Non-pigmented ciliary epithelial cell (primary cell): Measurements from ENCODE around the gene GALNT17.
"Not testable (repeated sequence)": the region's sequence is repeated elsewhere in the genome, so short reads cannot be mapped to it uniquely, and the experiment has no call there.

ENCODE experiments used
- DNase-seq: peaks from one replicate; pipeline ENCODE4 v3.0.0-alpha.2; 2010; ENCODE audit warnings: low read depth

GALNT17 gene

DNA sequence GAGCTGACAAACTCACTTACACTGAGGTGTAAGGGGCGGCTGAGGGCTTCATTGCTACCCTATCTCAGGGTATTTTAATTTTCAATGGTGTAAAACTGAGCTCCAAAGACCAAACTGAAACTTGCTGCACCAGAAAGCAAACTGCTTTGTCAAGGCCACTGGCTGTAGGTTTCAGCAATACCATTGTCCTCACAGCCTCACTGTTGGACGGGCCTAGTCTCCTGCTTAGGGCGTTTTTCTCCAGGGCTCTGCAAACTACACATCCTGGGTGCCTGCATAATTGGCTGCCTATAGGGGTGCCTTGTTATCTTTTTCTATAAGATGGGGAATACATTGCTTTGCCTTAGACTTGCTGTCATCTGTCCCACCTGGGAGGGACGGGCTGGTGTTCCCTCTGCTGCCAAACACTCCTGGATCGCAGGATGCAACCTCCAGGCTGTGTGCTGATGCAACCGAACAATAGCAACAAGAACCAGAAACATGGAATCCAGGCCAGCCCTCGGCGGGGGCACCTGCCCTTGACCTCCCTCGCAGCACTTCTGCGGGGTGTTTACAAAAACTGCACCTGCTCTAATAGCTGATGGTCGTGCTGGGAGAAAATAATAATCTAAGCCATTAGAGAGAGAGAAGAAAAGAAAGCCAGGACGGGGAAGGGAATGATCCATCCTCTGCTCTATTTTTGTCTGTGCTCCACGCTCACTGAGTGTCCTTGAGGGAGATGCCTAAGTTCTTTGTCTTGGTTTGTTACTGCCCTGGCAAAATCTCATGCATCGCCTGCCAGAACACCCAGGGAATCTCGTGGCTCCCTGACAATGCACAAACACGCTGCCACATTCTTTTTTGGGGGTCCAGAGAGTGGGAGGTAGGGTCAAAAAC lies 104.5 kb downstream of the GALNT17 start:
- DNase-seq: no peak

DNA sequence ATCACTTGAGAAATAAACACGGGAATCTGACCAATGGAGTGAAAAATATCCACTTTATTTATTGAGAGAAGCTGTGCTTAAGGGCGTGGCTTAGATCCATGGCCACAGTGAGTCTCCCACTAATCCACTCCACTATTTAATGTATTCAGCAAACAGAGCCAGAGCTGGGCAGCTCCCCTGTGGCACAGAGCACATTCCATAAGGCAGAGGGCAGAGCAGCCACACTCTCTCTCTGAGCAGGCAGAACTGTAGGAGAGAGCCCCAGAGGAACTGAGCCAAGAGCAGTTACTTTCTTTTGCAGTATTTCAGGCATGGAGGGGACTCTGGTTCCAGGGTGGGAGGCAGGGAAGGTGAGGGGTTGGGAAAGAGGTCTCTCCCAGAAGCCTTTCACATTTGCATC lies 106.0 kb downstream of the GALNT17 start:
- no peak for DNase-seq

DNA sequence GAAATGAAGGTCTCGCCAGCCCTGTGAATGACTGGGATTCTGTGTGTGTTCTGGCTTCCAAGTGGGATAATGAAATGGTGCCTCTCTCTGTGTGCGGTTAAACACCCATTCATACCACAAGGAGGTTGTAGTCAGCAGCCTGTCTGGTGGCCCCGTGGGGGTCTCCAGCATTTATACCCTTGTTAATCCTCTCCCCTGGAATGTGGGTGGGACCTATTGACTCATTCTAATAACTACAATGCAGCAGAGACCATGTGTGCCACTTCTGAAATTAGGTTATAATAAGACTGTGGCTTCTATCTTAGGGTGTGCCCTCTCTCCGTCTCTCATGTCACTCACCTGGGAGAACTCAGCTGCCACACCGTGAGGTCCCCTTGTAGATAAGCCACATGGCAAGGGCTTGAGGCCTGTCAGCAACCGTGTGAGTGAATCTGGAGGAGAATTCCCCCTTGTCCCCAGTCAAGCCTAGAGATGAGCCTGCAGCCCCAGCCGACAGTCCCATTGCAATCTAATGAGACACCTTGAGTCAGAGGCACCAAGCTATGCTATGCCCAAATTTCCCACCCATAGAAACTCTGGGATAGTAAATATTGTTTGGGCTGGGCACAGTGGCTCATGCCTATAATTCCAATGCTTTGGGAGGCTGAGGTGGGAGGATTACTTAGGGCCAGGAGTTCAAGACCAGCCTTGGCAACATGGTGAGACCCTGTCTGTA lies 106.8 kb downstream of the GALNT17 start:
- DNase-seq: no peak

DNA sequence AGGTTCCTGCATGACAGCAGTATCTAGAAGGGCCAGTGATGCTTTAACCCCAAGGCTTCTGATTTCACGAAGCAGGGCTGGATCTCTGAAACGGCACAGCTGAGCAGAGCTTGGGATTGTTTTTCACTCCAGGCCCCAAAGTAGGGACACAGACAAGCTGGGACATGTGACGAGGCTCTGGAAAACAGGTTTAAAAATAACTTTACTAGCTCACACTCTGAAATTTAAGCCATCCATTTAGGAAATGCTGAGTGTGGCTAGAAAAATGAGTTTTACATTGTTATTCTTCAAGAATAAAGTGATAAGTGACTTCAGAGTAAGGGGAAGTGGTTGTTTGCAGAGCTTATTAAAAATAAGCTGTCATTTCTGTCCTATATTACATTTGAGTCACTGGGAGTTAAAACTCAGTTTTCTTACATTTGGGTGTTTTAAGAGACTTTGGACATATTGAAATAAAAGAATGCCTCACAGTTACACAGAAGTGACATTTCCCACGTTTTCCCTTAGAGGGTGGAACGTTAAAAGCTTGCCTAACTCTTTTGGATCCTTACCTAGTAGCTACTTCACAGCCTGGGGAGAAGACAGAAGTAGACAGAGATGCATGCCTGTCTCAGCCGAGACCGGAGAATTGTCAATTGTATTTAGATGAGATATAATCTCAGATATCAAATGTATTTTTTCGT lies 107.8 kb downstream of the GALNT17 start:
- no peak for DNase-seq

DNA sequence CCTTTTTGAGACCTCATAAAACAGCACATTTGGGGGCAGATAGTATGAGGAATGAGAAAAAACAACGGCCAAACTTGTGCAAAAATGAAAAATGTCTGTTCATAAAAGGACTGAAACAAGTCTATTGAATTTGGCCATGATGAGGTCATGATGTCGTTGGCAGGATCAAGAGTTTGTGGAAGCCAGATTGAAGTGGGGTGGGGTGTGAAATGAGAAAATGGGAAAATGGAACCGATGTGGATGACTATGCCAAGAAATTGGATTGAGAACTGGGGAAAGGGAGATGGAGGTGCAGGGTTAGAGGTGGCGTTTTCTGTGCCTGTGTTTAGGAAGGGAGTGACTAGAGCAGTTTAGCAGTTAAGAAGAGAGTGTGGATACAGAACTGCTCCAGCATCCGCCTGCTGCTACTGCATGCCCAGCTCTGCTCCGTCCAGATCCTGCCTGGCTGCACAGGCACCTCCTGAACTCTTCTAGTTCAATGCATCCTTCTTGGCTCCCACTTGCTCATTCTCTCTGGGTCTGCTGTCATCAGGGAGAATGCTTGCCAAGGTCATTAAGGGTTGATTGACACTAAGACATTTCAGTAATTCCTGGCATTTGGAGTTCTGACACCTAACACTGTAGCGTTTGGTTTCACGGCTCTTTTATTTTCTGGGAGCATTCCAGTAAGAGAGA lies 111.9 kb downstream of the GALNT17 start:
- no peak for DNase-seq

DNA sequence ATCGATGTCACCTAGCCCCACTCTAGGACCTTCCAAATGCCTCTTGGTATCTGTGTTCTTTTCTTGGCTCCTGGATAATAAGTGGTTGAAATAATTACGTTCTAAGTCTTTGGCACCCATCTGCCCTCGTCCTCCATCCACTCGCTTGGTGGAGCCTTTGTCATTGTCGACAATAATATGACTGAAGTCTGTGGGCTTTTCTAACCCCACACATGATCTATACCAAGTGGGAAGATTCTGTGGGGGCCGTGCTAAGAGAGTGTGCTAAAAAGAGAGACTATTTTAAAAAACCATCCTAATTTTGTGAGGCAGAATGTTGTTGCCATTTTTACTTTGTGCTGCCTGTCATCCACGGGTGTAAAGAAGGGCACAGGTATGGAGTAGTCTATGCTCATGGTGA lies 113.1 kb downstream of the GALNT17 start:
- no peak for DNase-seq

DNA sequence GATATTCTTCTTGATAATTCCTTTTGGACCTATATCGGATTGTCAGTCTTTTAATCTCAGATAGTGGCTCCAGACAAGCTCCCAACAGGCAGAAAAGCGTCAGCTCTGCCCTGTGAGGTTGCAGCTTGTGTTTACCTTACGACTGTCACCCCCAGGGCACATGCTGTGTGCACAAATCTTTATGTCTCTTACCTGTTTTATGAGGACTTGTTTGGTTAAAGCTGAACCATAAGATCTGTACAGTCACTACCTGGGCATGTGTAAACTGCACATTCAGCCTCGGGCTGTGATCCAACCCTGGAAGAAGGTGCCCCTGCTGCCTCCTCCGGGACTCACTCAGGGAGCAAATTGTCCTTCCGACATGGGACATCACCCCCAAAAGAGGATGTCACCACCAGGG lies 119.8 kb downstream of the GALNT17 start:
- no peak for DNase-seq

DNA sequence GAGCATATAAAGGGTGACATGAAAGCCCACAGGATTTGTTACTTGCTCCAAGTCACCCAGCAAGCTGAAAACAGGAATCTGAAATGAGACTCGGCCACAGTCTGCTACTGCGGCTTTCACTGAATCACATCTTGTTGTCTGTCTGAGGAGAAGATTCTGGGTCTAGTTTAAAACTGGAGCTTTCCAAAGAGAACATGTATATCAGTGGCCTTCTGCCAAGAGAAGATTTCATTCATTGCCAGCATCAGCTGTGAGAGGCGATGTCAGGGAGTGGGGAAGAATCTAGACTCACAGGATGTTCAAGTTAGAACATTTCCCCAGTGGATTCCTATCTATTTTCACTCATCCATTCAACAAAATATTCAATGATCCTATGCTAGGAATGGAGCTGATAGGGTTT lies 122.8 kb downstream of the GALNT17 start:
- DNase-seq: no peak

DNA sequence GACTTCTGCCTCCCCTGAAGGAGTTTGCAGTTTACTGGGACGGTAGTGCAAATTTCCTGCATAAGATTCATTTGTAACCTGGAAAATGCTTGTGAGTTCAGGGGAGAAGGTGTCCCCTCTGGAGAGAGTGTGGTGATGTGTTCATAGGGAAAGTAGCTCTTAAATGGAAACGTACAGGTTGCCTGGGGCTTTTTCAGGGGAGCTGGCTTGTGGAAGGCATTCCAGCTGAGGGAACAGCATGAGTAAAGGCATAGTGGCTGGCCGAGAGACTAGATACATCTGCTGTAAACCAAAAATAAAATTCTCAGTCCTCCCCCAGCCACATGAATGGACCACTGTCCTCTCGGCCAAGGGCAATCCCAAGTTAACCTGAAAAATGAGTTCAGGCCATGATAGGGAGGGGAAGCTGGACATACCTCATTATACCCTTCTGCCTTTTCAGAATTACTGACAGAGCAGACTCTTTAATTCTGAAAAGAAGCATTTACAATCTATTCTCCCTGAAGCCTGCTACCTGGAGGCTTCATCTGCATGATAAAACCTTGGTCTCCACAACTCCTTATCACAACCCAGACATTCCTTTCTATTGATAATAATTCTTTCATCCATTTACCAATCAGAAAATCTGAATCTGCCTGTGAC lies 123.7 kb downstream of the GALNT17 start:
- DNase-seq: no peak

DNA sequence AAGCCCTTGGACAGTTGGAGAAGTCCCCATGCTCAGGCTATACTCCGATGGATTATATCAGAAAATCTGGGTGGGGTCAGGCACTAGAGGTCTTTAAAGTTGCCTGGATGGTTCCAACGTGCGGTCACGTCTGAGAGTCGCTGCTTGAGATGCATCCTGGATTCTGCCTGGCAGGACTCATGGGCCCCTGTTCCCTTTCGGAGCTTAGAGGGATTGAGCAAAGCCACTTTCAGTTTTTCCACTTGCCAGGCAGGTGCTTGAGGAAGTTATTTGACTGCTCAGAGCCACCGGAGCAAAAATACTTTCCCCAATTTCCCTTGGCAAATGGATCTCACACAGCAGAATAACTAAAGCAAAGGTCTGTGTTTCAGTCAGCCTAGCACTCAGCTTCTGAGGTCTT lies 129.1 kb downstream of the GALNT17 start:
- no peak for DNase-seq

DNA sequence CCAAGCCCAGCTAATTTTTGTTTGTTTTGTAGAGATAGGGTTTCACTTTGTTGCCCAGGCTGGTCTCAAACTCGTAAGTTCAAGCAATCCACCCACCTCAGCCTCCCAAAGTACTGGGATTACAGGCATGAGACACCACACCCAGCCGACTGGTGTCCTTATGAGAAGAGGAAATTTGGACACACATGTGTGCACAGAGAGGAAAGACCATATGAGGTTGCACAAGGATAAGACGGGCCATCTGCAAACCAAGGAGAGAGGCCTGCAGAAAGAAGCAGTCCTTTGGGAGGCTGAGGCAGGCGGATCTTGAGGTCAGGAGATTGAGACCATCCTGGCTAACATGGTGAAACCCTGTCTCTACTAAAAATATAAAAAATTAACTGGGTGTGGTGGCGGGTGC lies 130.9 kb downstream of the GALNT17 start:
- DNase-seq: not testable (repeated sequence)

DNA sequence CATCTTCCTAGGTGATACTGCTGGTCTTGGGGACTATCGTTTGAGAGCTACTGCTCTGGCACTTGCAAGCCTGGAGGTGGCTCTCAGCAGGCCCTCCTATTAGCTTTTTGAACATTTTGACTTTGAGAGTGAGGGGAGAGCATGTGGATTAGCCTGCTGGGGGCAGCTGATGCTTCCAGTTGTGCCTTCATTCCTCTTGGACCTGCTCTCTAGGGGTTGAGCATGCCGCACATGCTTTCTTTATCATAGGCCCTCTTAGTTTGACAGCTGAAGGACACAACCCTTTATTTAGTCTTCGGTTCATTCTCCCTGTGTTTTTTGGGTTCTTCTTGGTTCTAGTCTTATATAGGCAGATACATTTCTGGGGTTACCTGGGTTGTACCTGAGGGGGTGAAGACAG lies 132.1 kb downstream of the GALNT17 start:
- DNase-seq: no peak

DNA sequence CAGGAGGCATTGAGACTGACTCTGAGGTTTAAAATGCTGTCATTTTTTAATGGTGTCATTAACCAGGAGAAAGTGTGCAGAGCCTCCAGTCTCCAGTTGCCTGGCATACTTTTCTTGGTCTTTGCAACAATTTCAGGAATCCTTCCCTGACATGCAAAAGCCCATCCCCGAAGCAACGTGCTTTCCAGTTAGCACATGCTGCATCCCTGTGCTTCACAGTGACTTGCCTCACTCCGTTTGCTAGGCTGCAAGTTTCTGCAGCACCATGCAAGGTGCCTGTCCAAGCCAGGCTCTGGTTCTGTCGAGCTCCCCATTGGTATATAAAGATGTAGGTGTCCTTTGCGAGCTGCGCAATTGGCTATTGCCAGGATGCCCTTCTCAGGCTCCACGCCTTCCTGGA lies 135.0 kb downstream of the GALNT17 start:
- no peak for DNase-seq

DNA sequence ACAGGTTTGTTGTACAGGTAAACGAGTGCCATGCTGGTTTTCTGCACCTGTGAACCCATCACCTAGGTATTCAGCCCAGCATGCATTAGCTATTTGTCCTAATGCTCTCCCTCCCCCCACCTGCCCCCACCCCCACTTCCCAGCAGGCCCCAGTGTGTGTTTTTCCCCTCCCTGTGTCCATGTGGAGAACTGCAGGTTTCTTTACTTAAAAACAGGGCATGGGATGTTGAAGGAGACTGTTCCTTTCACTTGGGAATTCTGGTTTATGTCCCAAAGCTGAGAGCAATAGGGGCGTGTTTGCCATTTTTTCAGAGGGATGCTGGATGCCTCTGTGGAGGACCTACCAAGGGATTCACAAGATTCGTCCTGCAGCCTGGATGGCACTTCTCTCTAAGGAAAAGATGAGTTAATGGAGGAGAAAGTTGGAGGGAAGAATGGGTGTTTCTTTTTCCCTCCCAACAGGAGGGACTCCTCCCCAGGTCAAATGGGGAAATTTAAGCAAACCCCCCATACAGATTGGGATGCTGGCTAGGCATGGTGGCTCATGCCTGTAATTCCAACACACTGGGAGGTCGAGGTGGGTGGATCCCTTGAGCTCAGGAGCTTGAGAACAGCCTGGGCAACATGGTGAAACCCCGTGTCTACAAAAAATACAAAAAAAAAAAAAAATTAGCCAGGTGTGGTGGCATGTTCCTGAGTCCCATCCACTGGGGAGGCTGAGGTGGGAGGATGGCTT lies 136.0 kb downstream of the GALNT17 start:
- no peak for DNase-seq

DNA sequence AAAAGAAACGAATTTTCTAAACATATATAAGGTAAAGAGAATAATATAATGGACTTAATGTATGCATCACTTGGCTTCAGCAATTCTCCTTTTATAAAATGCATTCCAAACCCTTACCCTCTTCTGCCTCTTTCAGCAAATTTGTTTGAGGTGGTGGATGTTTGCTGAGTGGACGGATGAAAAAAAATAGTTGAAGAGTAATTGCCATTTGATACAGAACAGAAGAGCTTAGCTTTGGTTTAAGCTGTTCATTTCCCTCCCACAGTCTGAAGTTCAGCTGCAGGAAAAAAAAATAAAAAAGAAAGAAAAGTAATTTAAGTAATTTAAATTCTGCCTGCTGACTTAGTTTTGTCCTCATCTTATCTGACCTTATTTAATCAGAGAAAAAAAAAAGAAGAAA lies 138.6 kb downstream of the GALNT17 start:
- DNase-seq: no peak

DNA sequence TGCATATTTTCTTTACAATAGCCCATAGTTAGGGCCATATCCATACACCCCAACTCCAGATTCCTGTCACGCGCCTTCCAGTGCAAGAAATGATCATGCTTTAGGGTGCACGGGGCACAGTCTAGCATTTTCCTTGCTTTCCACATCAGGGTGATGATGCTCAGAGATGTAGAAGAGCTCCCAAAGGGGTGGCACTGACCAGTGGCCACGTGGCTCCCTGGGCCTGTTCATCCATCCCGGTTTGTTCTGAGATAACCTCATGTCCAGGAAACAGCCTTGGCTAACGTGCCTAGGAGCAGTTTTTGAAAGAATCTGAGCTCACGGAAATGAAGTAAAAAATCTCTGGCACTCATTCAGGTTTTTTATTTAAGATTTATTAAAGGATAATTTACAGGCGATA lies 139.3 kb downstream of the GALNT17 start:
- no peak for DNase-seq

DNA sequence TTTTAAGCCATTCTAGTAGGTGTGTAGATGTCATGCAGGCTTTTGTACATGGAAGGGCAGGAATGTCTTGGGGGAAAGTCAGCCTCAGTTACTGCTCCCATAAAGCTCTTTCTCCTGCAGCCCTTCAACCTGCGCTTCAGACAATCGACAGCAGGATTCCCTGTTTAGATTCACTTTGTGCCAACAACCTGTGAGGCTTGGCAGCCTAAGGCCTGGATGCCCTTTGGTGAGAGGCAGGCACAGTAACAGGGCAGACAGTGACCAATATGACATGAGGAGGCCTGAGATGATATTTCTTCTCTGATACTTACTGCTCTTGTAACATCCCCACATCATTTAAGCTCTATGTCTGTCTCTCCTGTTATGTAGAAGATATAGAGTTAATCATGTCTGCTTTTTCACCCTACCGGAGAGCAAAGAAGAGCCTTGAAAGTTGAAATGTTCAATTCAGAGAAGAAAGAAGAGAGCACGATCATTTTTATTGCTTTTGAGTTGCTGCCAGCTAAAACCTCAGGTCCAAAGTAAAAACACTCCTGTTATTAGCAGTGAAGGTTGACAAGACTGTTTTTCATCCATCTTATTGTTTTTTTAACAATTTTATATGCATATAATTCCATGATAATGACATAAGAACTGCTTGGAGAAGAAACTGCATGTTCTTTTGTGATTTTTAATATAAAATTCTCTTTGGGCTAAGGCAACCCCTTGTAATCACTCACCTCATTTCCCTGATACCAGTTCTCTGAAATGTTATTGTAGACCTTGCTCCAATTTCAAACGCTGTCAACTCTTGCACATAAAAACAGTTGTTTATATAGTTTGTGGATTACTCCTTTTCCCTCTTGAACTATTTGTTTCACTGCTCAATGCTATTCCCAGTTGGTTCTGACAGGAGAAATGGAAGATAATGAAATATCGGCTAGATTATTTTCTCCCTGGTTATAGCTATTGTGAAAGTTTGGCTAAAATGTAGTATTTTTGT lies 140.9 kb downstream of the GALNT17 start:
- DNase-seq: no peak

DNA sequence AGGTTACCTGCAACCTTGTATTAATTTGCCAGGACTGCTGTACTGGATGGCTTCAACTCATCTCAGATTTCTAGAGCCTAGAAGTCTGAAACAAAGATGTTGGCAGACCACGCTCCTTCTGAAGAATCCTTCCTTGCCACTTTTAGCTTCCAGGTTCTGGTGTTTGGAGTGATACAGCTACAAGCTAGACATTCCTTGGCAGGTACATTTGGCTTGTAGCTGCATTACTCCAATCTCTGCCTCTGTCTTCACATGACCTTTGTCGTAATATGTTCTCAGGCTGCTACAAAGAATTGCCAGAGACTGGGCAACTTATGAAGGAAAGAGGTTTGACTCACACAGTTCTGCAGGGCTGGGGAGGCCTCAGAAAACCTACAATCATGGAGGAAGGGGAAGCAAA lies 146.3 kb downstream of the GALNT17 start:
- DNase-seq: no peak

DNA sequence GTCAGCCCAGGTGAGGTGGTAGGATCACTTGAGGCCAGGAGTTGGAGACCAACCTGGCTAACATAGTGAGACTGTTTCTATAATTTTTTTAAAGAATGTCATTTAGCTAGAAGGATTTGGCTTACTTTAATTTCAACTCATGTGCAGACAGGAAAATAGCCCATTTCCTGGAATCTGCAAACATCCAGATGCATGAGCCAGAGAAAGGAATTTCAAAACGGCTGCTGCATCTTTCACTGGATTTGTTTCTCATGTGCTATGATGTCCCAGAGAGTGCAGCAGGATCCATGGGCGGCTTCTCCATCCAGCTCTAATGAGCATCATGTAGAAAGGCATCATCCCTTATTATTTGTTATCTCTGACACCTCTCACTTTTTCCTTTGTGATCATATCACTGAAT lies 149.3 kb downstream of the GALNT17 start:
- DNase-seq: no peak

DNA sequence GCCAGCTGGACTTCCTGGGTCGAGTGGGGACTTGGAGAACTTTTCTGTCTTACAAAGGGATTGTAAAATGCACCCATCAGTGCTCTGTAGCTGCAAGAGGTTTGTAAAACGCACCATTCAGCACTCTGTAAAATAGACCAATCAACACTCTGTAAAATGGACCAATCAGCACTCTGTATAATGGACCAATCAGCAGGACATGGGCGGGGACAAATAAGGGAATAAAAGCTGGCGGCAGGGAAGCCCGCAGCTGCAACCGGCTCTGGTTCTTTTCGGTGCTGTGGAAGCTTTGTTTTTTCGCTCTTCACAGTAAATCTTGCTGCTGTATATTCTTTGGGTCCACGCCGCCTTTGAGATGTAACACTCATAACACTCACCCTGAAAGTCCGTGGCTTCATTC lies 151.9 kb downstream of the GALNT17 start:
- DNase-seq: no peak
